HG03139 (cell line): Measurements from ENCODE around the gene DYNC2H1.

Experiments
- ATAC-seq: cut with Tn5 transposase; IDR thresholded peaks from one replicate; pipeline ENCODE4 v1.9.1; 2021; ENCODE audit not compliant: unreplicated experiment

DYNC2H1 gene, protein sequence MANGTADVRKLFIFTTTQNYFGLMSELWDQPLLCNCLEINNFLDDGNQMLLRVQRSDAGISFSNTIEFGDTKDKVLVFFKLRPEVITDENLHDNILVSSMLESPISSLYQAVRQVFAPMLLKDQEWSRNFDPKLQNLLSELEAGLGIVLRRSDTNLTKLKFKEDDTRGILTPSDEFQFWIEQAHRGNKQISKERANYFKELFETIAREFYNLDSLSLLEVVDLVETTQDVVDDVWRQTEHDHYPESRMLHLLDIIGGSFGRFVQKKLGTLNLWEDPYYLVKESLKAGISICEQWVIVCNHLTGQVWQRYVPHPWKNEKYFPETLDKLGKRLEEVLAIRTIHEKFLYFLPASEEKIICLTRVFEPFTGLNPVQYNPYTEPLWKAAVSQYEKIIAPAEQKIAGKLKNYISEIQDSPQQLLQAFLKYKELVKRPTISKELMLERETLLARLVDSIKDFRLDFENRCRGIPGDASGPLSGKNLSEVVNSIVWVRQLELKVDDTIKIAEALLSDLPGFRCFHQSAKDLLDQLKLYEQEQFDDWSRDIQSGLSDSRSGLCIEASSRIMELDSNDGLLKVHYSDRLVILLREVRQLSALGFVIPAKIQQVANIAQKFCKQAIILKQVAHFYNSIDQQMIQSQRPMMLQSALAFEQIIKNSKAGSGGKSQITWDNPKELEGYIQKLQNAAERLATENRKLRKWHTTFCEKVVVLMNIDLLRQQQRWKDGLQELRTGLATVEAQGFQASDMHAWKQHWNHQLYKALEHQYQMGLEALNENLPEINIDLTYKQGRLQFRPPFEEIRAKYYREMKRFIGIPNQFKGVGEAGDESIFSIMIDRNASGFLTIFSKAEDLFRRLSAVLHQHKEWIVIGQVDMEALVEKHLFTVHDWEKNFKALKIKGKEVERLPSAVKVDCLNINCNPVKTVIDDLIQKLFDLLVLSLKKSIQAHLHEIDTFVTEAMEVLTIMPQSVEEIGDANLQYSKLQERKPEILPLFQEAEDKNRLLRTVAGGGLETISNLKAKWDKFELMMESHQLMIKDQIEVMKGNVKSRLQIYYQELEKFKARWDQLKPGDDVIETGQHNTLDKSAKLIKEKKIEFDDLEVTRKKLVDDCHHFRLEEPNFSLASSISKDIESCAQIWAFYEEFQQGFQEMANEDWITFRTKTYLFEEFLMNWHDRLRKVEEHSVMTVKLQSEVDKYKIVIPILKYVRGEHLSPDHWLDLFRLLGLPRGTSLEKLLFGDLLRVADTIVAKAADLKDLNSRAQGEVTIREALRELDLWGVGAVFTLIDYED (N-terminal part only)

DNA sequence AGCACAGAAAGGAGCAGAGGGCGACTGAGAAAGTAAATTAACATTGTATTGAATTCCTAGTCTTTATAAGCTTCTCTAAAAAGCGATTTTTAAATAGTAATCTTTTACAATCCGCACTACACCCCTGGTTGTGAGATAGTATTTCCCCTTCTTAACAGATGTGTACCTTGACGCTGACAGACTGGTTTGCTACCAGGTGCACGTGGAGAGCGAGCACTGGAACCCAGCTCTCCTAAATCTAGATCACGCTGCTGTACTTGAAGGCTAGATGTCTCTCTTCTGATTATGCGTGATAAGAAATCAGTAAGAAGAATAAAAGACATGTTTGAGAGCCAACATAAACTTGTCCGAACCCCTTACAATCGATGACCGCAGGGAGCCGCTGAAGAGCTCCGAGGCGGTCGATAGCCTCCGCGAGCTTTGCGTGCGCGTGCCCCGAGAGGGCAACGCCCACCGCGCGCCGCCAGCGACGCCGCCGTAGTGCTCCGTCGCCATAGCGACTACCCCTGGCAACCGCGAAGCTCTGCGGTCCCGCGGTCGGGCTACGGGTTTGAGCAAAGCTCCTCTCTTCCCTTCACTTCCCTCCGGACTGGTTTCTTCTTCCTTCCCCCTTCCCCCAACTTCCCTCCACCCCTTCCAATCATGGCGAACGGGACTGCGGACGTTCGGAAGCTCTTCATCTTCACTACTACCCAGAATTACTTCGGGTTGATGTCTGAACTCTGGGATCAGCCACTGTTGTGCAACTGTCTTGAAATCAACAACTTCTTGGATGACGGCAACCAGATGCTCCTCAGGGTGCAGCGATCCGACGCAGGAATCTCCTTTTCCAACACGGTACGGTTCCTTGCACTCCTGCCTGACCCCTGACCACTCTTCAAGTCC, at the start of gene DYNC2H1:
TSS of gene DYNC2H1 (plus strand) at position 494 of the 885 bp plus-strand sequence. CDS start at position 643, 149 bp downstream.
- peak; percentile 100 for ATAC-seq

DNA sequence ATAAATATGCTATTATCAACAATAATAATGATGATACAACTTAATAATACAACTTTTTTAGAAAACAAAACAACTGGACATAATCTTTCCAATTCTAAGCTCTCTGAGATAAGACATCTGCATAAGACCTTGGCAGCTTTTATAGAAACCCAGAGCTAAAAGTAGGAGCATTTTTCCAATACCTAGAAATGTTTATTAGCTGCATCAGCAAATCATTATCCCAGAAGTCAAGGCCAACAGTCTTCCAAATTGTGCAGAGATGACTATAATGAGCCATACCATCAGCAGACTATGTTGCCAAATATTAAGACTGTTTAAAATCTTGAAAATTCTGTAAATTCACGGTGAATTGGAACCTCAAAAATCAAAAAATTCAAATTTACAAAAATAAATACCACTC, 47.6 kb upstream of the DYNC2H1 start:
- ATAC-seq = no peak

DNA sequence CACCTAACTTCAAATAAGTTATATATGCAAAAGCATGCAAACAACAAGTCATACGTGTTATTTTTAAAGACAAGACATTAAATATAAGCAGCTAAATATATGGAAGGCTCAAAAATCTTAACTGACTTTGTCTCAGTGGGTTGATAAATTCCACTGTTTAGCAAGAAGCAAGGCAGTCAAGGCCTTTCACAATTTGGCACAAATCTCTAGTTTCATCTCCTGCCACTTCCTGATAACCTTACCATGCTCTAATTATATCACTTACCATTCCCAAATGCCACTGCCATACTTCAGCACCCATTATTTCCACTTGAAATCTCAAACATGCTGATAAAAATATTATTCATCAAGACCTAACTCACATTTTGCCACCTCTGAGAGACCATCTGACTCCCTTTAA, 42.1 kb upstream of the DYNC2H1 start:
- ATAC-seq = no peak

DNA sequence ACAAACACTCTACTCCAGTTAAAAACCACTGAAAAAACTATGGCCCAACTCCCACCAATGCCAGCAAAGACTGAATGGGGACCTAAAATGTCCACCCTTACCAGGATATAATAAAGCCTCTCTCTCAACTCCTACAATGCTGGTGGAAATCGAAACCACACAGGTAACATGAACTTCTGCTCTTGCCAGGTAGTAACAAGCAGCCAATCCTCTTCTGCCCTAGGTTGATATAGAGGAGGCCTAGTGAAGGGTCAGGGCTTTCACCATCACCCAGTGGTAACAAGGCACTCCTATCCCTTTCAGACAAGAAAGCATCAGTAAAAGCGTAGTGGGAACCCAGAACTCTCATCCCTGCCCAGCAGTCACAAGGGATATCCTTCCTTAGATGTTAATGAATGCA, 39.9 kb upstream of the DYNC2H1 start:
- ATAC-seq = no peak

DNA sequence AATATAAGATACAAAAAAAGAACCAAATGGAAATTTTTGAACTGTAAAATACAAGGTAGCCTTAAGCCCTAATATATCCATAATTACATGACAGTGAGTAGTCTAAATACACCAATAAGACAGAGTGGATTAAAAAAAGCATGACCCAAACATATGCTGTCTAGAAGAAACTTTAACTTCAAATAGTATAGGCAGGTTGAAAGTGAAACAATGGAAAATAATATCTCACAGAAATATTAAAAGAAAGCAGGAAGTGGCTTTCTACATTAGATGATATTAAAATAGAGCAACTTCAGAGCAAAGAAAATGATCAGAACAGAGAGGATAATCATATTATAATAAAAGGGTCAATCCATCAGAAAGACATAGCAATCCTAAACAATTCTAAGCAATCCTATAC, 39.1 kb upstream of the DYNC2H1 start:
- ATAC-seq = no peak

DNA sequence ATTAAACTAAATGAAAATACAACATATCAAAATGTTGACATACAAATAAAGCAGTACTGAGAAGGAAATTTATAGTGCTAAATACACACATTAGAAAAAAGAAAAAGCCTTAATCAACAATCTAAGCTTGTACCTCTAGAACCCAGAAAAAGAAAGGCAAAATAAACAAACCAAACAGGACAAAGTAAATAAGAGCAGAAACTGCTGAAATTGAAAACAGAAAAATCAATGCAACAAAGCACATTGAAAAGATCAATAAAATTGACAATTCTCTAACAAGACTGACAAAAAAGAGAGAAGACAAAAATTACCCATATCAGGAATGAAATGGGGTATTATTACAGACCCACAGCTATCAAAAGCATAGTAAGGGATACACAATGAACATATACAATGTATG, 38.2 kb upstream of the DYNC2H1 start:
- no peak for ATAC-seq

DNA sequence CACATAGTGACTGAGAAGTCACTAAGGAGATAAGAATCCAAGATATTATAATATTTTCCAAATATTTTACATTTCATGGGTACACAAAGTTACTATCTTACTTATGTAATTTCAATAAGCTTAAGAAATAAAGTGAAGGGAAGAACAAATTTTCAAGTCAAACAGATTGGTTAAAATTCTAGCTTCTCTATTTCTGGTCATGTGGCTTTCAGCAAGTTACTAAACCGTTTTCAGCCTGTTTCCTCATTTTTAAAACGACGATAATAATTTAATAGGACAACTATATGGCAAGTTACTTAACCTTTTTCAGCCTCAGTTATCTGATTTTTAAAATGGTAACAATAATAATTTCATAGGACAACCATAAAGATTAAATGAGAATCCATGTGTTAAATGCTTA, 32.9 kb upstream of the DYNC2H1 start:
- ATAC-seq = no peak

DNA sequence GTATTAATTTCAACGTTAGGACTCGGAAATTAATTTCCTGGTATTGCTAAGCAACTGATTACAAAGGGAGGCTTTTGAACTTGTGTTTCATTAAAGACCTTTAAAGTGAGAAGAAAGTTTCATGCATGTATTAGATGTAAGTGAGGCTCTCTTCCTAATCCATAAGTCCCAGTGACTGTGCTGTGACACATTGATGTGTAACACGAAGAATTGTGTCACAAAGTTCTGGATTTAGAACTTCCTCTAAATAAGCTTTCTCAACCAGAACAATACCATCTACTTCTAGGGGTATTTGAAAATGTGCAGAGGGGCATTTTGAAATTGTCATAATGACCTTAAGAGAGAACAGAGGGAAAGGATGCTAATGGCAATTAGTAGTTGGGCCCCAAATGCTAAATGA, 31.7 kb upstream of the DYNC2H1 start:
- no peak for ATAC-seq

DNA sequence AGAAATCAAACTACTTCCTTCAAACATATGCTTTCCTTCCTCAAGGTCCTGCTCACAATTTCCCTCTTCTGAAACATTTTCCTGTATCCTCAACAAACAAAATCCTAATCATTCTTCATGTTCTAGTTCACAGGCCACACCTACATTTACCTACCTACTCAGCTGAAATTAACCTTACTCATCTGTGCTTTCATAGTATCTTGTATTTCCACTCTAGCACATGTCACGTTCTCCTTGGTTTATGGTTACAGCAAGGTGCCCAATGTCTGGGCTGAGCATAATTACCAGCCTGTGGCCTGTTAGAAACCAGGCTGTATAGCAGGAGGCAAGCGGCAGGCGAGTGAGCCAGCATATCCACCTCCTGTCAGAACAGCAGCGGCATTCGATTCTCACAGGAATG, 30.5 kb upstream of the DYNC2H1 start:
- ATAC-seq = no peak

DNA sequence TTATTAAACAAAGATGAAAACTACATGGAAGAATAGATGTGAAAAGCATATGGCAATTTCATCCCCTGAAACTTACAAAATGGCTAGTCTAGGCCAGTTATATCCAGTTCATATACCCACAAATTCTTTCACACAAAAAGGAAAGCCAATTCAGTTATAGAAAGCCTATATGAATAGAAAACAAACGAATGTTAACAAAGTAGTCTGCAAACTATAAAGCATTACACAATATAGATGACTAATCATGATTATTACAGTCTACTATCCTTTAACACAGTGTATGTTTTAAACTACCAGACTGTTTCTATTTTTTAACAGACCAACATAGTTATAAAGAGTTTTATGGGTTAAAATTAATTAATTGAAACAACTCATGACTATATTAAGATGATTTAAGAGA, 29.4 kb upstream of the DYNC2H1 start:
- ATAC-seq = no peak

DNA sequence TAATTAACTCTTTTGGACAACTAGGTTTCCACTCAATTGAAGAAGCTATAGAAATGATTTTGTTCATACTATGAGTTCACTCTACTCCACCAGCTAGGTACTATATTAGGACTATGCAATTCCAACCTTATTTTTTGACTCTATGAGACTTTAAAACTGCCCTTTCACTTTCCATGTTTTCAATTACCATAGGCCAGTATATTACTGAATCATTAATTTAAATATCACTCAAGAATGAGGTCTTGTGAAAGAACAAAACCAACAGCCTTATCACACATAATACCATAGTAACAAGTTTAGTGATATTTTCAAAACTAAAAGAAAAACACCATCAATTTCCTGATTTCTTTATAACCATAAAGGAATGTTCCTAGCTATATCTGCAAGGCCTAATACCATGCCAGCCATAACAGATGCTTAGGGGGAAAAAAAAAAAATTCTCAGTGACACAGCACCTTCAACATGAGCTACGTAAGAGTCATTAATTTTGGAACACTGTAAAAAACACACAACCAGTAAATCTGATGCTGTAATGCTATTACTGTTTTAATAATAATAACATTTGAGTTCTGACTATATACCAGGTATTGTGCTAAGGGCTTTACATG, 23.4 kb upstream of the DYNC2H1 start:
- ATAC-seq = no peak

DNA sequence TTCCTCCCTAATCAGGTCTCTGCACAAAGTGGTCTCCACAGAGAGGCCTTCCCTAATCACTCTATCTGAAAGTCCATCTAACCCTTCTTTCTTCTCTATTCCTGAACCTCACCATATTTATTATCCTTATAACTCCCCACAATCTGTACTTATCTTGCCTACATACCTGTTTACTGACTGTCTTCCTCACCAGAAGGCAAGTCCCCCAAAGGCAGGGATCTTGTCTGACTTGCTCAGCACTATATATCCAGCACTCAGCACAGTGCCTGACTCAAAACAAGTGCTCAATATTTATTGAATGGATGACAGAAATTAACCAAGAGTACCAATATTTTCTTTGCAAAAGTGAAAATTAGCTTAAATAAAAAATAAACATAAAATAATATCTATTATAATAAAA, 22.8 kb upstream of the DYNC2H1 start:
- no peak for ATAC-seq

DNA sequence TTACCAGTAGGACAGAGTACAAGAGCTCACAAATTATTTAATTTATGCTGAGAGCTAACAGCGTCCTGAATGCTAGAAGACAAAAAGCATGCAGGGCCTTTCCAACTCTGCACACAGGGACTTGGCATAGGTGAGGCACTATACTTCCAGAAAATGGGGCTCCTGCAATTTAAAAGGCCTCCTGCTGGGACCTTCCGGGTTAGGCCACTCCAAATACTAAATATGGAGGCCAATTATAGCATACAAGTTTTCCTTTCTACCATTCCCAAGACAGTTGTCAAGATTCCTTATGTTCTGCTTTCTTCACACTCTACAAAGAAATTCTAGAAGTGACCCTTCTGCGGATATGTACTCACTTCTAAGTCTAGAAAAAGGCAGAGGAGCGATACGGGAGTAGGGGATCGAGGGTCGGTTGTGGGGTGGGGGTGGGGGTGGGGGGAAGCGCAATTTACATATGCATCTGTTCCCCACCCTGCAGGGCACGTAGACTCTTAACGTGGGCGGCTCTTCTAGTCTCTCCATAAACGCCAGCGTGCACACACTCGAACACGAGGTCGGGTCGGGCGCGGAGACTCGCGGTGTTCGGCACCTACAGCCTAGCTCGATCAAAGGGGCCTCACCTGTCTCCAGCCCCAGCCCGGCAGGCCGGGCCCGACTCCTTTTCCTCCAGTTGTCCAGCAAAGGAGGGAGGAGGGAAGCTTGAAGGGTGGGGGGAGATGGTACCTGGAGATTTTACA, 18.0 kb upstream of the DYNC2H1 start:
- ATAC-seq = peak; percentile 40

DNA sequence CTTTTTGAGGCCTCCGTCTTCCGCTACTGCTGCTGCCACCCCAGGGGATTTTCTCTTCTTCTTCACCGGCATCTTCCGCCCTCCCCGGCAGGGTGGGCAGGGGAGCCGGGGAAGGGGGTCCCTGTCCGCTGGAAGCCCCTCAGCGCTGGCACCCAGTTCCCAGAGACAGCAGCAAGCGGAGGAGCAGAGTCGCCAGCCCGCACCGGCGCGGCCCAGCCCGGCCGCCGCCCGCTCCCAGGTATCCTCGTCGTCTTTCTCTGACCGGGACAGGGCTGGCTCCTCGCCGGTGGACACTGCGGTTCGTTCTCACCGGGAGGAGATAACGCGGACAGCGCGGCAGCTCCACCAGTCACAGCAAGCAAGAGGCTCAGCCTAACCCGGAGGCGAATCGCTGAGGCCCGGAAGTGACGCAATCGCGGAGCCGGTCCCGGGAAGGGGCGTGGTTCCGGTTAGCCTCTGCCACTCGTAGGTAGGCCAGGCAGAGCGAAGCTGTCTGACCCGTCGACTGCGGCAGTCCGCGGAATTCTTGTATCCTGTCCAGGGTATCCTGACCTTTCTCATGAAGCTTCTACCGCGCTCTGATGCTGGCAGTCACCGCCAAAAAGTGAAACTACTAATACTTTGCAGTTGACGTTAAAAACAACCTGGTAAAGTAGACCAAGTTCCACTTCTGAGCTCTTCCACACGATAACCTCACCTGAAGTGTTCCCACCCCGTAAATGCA, 17.3 kb upstream of the DYNC2H1 start, which contains the start of gene DCUN1D5:
TSS of gene DCUN1D5 (minus strand) at position 360 of the 724 bp plus-strand sequence. CDS start at position 72, 288 bp downstream.
- peak; percentile 100 for ATAC-seq

DNA sequence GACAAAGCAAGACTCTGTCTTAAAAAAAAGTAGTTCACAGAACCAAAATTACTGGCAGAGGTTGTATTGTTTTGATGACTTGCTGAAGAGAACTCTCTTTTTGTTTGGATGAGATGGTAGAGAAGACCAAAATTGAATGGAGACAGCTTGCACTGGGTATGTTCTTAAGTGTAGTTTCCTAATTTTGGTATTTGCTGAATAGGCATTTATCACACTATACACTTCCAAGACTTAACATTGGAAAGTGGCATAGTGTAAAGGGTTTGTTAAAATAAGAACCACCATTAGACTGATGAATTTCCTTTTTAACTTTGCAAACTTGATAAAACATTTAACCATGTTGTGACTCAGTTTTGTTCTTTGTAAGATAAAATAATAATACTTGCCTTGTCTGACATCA, 11.9 kb upstream of the DYNC2H1 start:
- ATAC-seq = no peak

DNA sequence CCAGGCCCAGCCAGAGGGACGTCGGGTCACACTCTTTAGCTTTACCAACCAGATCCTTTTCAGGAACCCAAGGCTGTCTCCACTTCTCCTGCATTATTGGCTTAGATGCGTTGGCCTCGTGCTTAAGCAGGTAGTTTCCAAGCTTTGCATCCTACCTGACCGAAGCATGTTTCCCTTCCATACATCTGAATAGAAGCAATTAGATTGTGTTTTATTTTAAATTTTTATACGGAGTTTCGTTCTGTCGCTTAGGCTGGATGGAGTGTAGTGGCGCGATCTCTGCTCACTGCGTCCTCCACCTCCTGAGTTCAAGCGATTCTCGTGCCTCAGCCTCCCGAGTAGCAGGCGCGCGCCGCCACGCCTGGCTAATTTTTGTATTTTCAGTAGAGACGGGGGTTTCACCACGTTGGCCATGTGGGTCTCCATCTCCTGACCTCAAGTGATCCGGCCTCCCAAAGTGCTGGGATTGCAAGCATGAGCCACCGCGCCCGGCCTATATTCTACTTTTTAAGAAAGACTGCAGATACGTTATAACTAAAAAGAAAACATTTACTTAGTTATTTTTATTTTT, 677 bp downstream of the DYNC2H1 start:
- ATAC-seq = no peak

DNA sequence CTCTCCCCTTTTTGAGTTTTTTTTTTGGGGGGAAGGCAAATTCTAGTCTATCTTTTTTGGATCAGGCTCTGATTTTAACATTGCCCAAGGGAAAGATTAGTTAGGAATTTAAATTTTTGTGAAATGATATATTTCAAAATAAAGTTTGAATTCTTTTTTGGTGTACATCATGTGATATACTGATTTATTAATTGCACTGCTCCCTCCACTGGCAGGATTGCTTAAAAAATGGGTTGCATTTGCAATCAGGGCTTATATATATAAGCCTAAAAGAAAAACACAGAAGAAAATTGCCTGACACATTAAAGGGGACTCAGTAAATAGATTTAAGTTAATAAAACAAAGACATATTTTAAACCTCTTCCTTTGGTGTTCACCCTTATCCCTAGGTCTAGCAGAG, 1.2 kb downstream of the DYNC2H1 start:
- no peak for ATAC-seq

DNA sequence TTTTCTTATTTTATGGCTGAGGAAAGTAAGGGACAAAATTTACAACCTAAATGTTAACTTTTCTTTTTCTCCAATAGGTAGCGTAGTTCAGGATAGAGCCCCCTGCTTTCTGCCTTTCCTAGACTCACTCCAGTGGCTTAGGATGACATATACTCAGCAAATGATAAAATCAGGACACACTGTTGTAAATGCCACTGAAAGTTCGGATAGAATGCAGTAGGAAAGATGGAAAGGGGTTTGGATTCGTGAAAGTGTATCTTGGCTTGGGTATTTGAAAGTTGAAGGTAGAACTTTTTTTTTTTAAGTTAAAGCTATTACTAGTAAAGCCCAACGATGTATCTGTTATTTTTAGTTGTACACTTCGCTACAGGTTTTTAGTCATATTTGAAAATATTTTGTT, 2.2 kb downstream of the DYNC2H1 start:
- no peak for ATAC-seq
